CD14-positive monocyte (primary cell): ENCODE results near the gene TUBA1A. TPM values are rescaled to one million over a fixed set of nuclear protein-coding genes. Genes with fewer than 3 reads are reported as not detected.
A peak's percentile ranks its signal among the peaks of the same experiment; 100 is the strongest.

Experiments used
- DNase-seq, 3 donors: peaks; one replicate each; pipeline ENCODE4 v3.0.0-alpha.2; 2011 to 2022
- H2AFZ ChIP-seq: 2 replicates; pipeline ENCODE4 v1.6.0; 2012; ENCODE audit warnings: mild to moderate bottlenecking, low read depth, low read length, inconsistent platforms; ENCODE audit not compliant: insufficient read depth, poor library complexity, severe bottlenecking
- H3K27ac ChIP-seq, 2 donors: 1 replicate in 1 of 2; 2 replicates in 1 of 2; pipeline ENCODE4 v1.5.1; 2012 to 2013; ENCODE audit warnings: low read length in 2 of 2, control low read depth in 1 of 2, inconsistent platforms in 1 of 2, low read depth in 1 of 2, mild to moderate bottlenecking in 1 of 2
- H3K27me3 ChIP-seq, 2 donors: one replicate each; pipeline versions ENCODE4 v1.6.0 to v1.6.1; 2011 to 2013; ENCODE audit warnings: low read length in 2 of 2; ENCODE audit not compliant: control insufficient read depth in 2 of 2, insufficient read depth in 2 of 2
- H3K36me3 ChIP-seq, 2 donors: replicated peaks in 1 of 2; 1 replicate in 1 of 2; 2 replicates in 1 of 2; pipeline versions ENCODE4 v1.5.1 to v1.6.1; 2012 to 2013; ENCODE audit warnings: low read length in 2 of 2, control low read depth in 1 of 2, inconsistent platforms in 1 of 2, mild to moderate bottlenecking in 1 of 2; ENCODE audit not compliant: insufficient read depth in 2 of 2, control insufficient read depth in 1 of 2
- H3K4me1 ChIP-seq, 2 donors: 1 replicate in 1 of 2; 2 replicates in 1 of 2; pipeline versions ENCODE4 v1.5.1 to v1.6.1; 2012 to 2013; ENCODE audit warnings: low read length in 2 of 2, control low read depth in 1 of 2, inconsistent platforms in 1 of 2, mild to moderate bottlenecking in 1 of 2, moderate library complexity in 1 of 2; ENCODE audit not compliant: insufficient read depth in 2 of 2, control insufficient read depth in 1 of 2
- H3K4me2 ChIP-seq: replicated peaks from 2 replicates; pipeline ENCODE3; 2012; ENCODE audit warnings: low read length, moderate library complexity, mild to moderate bottlenecking; ENCODE audit not compliant: poor library complexity, severe bottlenecking; ENCODE audit errors: extremely low read depth
- H3K4me3 ChIP-seq, 3 experiments: fragments of 200-600 bp in 1 of 3; sonication (generic) in 1 of 3; replicated peaks in 1 of 3; 1 replicate in 2 of 3; 2 replicates in 1 of 3; pipeline ENCODE4 v1.5.1; 2011 to 2013; ENCODE audit warnings: low read length in 3 of 3, mild to moderate bottlenecking in 3 of 3, control low read depth in 2 of 3, low read depth in 2 of 3, inconsistent platforms in 1 of 3, moderate library complexity in 1 of 3
- H3K79me2 ChIP-seq: 2 replicates; pipeline ENCODE4 v1.6.0; 2012; ENCODE audit warnings: mild to moderate bottlenecking, control low read depth, inconsistent platforms, low read length, moderate library complexity; ENCODE audit not compliant: insufficient read depth
- H3K9ac ChIP-seq: 2 replicates; pipeline ENCODE4 v1.6.0; 2017; ENCODE audit warnings: low read length, mild to moderate bottlenecking; ENCODE audit not compliant: insufficient read depth, poor library complexity, severe bottlenecking
- H3K9me3 ChIP-seq, 2 donors: replicated peaks in 1 of 2; 1 replicate in 1 of 2; 2 replicates in 1 of 2; pipeline versions ENCODE4 v1.5.1 to v1.6.1; 2012 to 2013; ENCODE audit warnings: low read length in 2 of 2, control low read depth in 1 of 2; ENCODE audit not compliant: control insufficient read depth in 1 of 2, insufficient read depth in 1 of 2
- H4K20me1 ChIP-seq: 2 replicates; pipeline ENCODE4 v1.6.0; 2012; ENCODE audit warnings: mild to moderate bottlenecking, low read length, control low read depth, moderate library complexity; ENCODE audit not compliant: insufficient read depth
- H3K27ac Mint-ChIP-seq, 7 donors: one replicate each; pipeline ENCODE4 v1.8.0; 2020; ENCODE audit warnings: mild to moderate bottlenecking in 7 of 7, mixed read lengths in 7 of 7, moderate library complexity in 6 of 7, inconsistent platforms in 2 of 7
- H3K27me3 Mint-ChIP-seq, 3 donors: one replicate each; pipeline ENCODE4 v1.8.0; 2021 to 2022; ENCODE audit warnings: low read depth in 3 of 3, mild to moderate bottlenecking in 3 of 3, mixed read lengths in 3 of 3, moderate library complexity in 3 of 3, inconsistent platforms in 1 of 3
- H3K36me3 Mint-ChIP-seq, 2 donors: one replicate each; pipeline ENCODE4 v1.8.0; 2020; ENCODE audit warnings: mixed read lengths in 2 of 2, inconsistent platforms in 1 of 2, mild to moderate bottlenecking in 1 of 2
- H3K4me1 Mint-ChIP-seq: one replicate; pipeline ENCODE4 v1.8.0; 2020; ENCODE audit warnings: mild to moderate bottlenecking, mixed read lengths
- H3K4me3 Mint-ChIP-seq, 2 donors: one replicate each; pipeline ENCODE4 v1.8.0; 2020; ENCODE audit warnings: mild to moderate bottlenecking in 2 of 2, mixed read lengths in 2 of 2, moderate library complexity in 1 of 2
- H3K9me3 Mint-ChIP-seq, 7 donors: one replicate each; pipeline ENCODE4 v1.8.0; 2020 to 2022; ENCODE audit warnings: mixed read lengths in 7 of 7, mild to moderate bottlenecking in 6 of 7, moderate library complexity in 6 of 7, inconsistent platforms in 2 of 7
- WGBS: methylation state at CpG from one replicate; pipeline ENCODE4 v1.1.5; 2013; ENCODE audit warnings: missing lambda C conversion rate; ENCODE audit not compliant: insufficient coverage; 5-methylcytosine and 5-hydroxymethylcytosine counted together
- intact Hi-C, 2 donors: fragments of 100-400 bp; cut with micrococcal nuclease; formaldehyde crosslinking; loops; one replicate each; pipeline versions ENCODE4 v1.15.0 to v1.15.1; 2023
- polyA plus RNA-seq, 3 donors: library from polyadenylated mRNA; depleted of rRNA in 1 of 3; unstranded in 2 of 3; stranded (reverse) in 1 of 3; fragments of 300-500 nt in 2 of 3; fragments of >200 nt in 1 of 3; fragmentation: Illumina TruSeq in 2 of 3; gene quantifications; 1 replicate in 2 of 3; 2 replicates in 1 of 3; pipeline ENCODE4 v1.2.3, GENCODE V29; 2012 to 2021
- TF ChIP-seq, protein P1 (sequence below): fragments of 200-600 bp; IDR thresholded peaks from one replicate; pipeline ENCODE4 v1.8.0; 2022; ENCODE audit warnings: antibody characterized with exemption, mild to moderate bottlenecking

The TUBA1A gene
- polyA plus RNA-seq, 3 donors = 859 to 1,779 (median 946) TPM

DNA sequence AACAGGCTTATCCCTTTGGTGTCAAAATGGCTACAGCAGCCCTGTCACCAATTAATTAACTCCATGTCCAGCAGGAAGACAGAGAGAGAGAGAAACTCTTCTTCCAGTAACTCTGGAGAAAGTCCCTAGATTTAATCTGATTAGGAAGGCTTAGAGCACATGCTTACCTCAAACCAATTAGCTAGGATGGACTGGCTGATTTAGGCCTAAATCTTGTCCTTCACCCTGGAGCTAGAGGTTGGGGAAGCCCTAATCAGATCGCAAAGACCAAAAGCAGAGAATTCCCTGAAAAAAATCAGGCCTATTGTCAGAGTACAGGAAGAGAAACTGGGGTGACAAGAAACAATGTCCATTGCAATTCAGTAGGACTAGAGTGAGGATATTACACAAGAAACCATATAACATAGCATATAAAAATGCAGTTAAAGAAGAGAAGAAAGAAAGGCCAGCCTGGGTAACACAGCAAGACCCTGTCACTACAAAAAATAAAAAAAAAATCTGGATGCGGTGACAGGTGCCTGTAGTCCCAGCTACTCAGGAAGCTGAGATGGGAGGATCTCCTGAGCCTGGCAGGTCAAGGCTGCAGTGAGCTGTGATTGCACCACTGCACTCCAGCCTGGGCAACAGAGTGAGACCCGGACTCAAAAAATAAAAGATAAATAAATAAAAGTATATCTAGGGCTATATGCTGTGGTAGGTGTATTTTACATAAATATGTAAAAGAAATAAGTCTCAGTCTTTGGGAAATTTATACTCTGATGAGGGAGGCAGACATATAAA lies 34.9 kb upstream of the TUBA1A start:
- peak overlapping the region; percentile 87 to 96 (median 93) for H3K27ac Mint-ChIP-seq
- Histone ChIP-seq H4K20me1 (no peaks in the 10 kb centered on the region), H3K4me1 (peaks cover 73 to 75% of the 10 kb centered on the region in 2 donors), H3K4me2 (peak overlapping the region; percentile 37), H3K4me3 (peak overlapping the region in 1 of 3 experiments; percentile 41), H2AFZ (peak overlapping the region; percentile 27), H3K9ac (no peak overlapping the region), H3K79me2 (no peaks in the 10 kb centered on the region), H3K36me3 (no peaks in the 10 kb centered on the region), H3K27me3 (no peaks in the 10 kb centered on the region), H3K9me3 (no peaks in the 10 kb centered on the region), H3K27ac (peak overlapping the region; percentile 77 to 82)
- no peak overlapping the region for H3K4me3 Mint-ChIP-seq
- no peak for DNase-seq
- peaks cover 0 to 8% (median 2%) of the 10 kb centered on the region in 3 donors for H3K27me3 Mint-ChIP-seq
- TF ChIP-seq, protein P1, sequence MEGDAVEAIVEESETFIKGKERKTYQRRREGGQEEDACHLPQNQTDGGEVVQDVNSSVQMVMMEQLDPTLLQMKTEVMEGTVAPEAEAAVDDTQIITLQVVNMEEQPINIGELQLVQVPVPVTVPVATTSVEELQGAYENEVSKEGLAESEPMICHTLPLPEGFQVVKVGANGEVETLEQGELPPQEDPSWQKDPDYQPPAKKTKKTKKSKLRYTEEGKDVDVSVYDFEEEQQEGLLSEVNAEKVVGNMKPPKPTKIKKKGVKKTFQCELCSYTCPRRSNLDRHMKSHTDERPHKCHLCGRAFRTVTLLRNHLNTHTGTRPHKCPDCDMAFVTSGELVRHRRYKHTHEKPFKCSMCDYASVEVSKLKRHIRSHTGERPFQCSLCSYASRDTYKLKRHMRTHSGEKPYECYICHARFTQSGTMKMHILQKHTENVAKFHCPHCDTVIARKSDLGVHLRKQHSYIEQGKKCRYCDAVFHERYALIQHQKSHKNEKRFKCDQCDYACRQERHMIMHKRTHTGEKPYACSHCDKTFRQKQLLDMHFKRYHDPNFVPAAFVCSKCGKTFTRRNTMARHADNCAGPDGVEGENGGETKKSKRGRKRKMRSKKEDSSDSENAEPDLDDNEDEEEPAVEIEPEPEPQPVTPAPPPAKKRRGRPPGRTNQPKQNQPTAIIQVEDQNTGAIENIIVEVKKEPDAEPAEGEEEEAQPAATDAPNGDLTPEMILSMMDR = no peak
- 100% methylated on average over 1 of the region's 3 CpGs for WGBS
- intact Hi-C loops = no loop called here
- peaks cover 72% of the 10 kb centered on the region for H3K4me1 Mint-ChIP-seq
- peaks cover 0 to 4% of the 10 kb centered on the region in 2 donors for H3K36me3 Mint-ChIP-seq
- H3K9me3 Mint-ChIP-seq = no peaks in the 10 kb centered on the region

DNA sequence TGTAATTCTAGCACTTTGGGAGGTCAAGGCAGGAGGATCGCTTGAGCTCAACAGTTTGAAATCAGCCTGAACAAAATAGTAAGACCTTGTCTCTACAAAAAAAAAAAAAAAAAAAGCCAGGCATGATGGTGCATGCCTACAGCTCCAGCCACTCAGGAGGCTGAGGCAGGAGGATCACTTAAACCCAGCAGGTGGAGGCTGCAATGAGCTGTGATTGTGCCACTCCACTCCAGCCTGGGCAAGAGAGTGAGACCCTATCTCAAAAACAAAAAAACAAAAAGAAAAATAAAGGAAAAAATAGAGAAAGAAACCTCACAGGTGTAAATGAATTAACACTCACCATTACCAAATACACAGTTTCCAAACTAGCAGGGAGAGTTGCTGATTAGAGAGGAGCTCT lies 34.2 kb upstream of the TUBA1A start:
- H4K20me1 ChIP-seq = no peaks in the 10 kb centered on the region
- Mint-ChIP-seq H3K27me3 (peaks cover 0 to 8% (median 2%) of the 10 kb centered on the region in 3 donors), H3K9me3 (no peaks in the 10 kb centered on the region), H3K4me1 (peaks cover 72% of the 10 kb centered on the region), H3K4me3 (no peak overlapping the region), H3K36me3 (peaks cover 0 to 4% of the 10 kb centered on the region in 2 donors), H3K27ac (peak overlapping the region; percentile 87 to 96 (median 93))
- H3K9ac ChIP-seq = no peak overlapping the region
- peak overlapping the region; percentile 77 to 82 for H3K27ac ChIP-seq
- H3K27me3 ChIP-seq = no peaks in the 10 kb centered on the region
- H3K4me2 ChIP-seq = peak overlapping the region; percentile 37
- H3K79me2 ChIP-seq = no peaks in the 10 kb centered on the region
- H3K4me1 ChIP-seq = peaks cover 77 to 81% of the 10 kb centered on the region in 2 donors
- no peaks in the 10 kb centered on the region for H3K9me3 ChIP-seq
- peak overlapping the region; percentile 27 for H2AFZ ChIP-seq
- TF ChIP-seq, protein P1 = no peak
- no peak for DNase-seq
- WGBS = no CpG with 5 or more reads among the region's 1 CpG
- peak overlapping the region in 1 of 3 experiments; percentile 41 for H3K4me3 ChIP-seq
- intact Hi-C loops = no loop called here
- no peaks in the 10 kb centered on the region for H3K36me3 ChIP-seq
